GM23338 (cell line): Measurements from ENCODE around the gene GP1BB.

Experiments
- CTCF ChIP-seq, 2 experiments: fragments of 200-600 bp in 1 of 2; sonication (generic) in 1 of 2; conservative IDR thresholded peaks; 2 replicates each; pipeline versions ENCODE4 v1.5.1 to v1.6.1; 2016 to 2017; ENCODE audit warnings: antibody characterized with exemption in 2 of 2, low read depth in 2 of 2, mild to moderate bottlenecking in 2 of 2, moderate library complexity in 1 of 2
- EZH2 ChIP-seq: fragments of 200-600 bp; sonication (generic); IDR thresholded peaks from one replicate; pipeline ENCODE4 v1.8.0; 2017; ENCODE audit warnings: antibody characterized with exemption, mild to moderate bottlenecking, low read depth; ENCODE audit not compliant: unreplicated experiment
- JUNB ChIP-seq: IDR thresholded peaks from one replicate; pipeline ENCODE4 v1.6.1; 2016; ENCODE audit warnings: antibody characterized with exemption; ENCODE audit not compliant: unreplicated experiment
- POLR2AphosphoS5 ChIP-seq: IDR thresholded peaks from 2 replicates; pipeline ENCODE4 v1.6.1; 2016; ENCODE audit warnings: antibody characterized with exemption, low read depth
- TF ChIP-seq, protein P1 (sequence below): IDR thresholded peaks from 2 replicates; pipeline ENCODE4 v1.6.1; 2016; ENCODE audit warnings: antibody characterized with exemption

GRCh38 chr22:19748139-19748538 lies 24.8 kb downstream of the GP1BB start:
- TF ChIP-seq CTCF (conservative IDR thresholded peaks at IDR 0.05; ENCODE audit: low read depth in 2 of 2) (no peak), POLR2AphosphoS5 (no peak), EZH2 (no peak), JUNB (no peak)
- TF ChIP-seq, protein P1, sequence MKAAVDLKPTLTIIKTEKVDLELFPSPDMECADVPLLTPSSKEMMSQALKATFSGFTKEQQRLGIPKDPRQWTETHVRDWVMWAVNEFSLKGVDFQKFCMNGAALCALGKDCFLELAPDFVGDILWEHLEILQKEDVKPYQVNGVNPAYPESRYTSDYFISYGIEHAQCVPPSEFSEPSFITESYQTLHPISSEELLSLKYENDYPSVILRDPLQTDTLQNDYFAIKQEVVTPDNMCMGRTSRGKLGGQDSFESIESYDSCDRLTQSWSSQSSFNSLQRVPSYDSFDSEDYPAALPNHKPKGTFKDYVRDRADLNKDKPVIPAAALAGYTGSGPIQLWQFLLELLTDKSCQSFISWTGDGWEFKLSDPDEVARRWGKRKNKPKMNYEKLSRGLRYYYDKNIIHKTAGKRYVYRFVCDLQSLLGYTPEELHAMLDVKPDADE = no peak
